ENCODE results near the gene C1QTNF2.
"Not testable (repeated sequence)": the region's sequence is repeated elsewhere in the genome, so short reads cannot be mapped to it uniquely, and the experiment has no call there.

C1QTNF2 gene

DNA sequence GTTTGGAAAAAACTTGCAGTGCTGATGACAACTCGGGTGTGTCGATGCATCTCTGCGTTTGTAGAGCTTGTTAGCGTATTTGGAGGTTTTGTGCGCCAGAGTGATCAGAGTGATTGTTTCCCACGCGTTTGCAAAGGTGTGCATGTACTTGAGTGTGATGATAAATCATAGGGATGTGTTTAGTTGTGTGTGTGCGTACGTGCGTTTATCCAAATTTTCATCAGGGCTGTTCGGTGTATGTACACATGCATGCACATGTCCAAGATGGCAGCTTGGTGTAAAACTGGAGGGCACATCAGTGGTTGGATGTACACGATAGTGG, 248 bp upstream of the C1QTNF2 start:
- DNase-seq, result no peak

GRCh38 chr5:160367885-160368284, 2.5 kb downstream of the C1QTNF2 start:
- DNase-seq, result no peak

GRCh38 chr5:160367261-160367660, 3.2 kb downstream of the C1QTNF2 start:
- no peak for DNase-seq

DNA sequence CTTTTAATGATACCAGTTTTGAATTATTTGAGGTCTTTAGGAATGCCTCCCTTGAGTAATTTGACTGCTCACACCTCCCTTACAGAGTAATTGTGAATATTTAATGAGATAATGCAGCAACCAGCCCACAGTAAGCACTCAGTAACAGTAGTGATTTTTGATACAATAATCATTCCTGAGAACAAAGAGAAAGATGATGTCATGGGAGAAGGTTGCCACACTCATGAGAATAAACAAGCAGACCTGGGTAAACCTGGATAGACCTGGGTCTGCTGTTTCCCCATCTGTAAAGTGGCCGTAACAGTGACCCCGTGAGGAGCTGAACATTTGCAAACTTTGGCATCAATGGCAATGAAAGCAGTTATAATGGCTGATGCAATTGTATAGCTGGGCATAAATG, 4.2 kb downstream of the C1QTNF2 start:
- peak; percentile 8 for DNase-seq

GRCh38 chr5:160363660-160364395, 6.6 kb downstream of the C1QTNF2 start:
- no peak for DNase-seq

DNA sequence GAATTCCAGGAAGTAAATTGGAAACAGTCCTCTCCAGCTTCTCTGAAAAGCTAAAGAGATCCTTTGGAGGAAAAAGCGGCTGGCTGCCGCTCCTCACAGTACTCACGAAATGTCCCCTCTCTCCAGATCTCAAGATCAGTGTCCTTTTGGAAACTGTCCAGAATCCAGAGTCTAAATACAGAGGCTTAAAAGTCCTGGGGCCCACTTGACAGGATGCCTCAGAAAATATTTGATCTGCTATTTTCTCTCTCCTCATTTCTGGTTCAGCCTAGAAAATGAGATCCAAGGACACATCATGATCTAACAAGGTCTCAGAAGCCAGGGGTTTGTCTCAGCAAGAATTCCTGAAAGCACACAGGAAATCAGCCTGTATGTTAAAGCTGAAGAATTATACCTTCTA, 7.2 kb downstream of the C1QTNF2 start:
- no peak for DNase-seq

GRCh38 chr5:160361624-160362228, 8.7 kb downstream of the C1QTNF2 start:
- no peak for DNase-seq

DNA sequence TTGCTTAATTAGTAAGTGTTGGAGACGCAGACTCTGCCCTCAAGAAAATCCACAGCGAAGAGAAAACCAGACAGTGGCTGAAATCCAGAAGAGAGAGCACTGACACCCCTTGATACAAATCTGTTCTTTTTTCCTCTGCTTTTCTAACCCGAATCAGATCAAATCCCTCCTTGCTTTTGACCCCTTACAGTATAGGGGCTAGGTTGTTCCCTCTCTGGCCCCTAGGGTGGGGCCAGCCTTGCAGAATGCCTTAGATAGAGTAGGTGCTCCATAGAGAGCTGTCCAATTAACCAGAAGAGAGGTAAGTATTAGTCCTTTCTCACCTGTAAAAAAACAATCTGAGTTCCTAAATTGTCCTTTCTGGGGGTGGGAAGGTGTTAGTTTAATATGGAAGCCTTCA, 10.1 kb downstream of the C1QTNF2 start:
- DNase-seq, result no peak

DNA sequence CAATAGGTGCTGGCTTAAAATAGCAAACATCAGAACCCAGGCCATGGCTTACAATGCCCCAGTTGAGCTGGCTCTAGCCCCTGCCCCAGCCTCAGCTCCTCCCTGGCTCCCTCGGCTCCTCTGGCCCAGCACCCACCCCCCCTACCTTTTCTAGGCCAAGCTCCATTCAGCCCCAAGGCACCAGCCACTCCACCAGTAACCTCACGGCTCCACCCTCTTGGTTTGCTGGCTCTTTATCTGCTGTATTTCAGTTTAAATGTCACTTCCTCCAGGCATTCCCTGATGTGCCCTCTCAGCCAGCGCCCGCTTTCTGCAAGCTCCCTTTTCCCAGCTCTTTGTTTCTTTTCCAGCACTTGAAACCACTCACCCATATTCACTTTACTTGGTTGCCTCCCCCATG, 10.6 kb downstream of the C1QTNF2 start:
- no peak for DNase-seq

GRCh38 chr5:160359242-160359641, 11.2 kb downstream of the C1QTNF2 start:
- no peak for DNase-seq

DNA sequence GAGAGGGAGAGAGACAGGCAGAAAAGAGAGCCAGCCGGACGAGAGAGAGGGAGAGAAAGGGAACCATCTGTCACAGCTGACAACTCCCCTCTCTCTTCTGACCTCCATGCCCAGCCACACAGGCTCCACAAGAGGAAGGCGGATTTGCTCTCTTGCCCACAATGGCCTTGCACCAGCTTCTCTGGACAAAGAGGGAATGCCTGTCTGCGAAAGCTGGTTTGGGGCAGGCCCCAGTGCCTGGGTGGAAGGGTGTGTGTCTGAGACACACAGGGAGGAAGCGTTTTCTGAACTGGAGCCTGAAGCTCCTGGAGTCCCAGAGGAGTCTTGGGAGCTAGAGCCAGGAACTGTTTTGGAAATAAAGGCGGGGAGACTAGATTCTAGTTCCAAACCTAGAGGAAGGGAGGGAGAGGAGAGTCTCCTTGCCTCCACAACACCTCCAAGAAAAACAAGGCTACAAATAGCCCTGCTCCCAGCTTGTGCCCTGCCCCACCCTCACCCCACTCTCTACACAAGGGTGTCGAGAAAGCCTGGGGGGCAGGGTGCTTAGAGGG, 12.5 kb downstream of the C1QTNF2 start:
- no peak for DNase-seq

DNA sequence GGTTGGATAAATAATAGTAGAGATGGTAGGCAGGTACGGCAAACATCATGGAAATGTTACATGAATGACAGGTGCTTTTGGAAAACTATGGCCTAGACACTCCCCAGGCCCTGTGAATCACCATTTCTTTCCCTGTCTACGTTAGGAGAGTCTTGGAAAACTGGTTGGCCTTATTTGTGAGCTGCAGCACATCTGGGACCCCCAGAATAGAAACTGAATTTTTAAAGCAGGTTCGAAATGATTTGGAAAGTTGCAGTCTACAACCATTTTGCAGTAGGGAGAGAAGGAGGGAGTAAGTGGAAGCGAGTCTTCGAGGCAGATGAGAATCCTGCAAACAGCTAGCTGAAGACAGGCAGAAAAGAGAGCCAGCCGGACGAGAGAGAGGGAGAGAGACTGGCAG, 13.0 kb downstream of the C1QTNF2 start:
- DNase-seq, result no peak

GRCh38 chr5:160356550-160357347, 13.7 kb downstream of the C1QTNF2 start:
- no peak for DNase-seq

DNA sequence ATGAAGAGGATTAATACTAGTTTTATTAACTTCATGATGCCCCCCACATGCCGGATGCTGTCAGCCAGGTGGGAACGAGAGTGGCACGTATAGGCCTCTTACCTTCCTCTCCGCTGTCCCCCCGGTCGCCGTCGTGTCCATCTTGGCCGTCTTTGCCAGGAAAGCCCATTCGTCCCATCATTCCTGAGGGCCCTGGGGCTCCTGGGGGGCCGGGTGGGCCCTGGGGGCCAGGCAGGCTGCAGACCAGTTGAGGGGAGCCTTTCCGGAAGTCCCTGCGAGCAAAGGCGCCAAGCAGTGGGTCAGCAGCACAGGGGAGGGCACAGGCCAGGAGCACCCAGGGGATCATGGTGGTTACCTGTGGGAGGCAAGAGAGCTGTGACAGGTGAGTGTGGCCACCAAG, 15.8 kb downstream of the C1QTNF2 start:
- DNase-seq, result no peak

DNA sequence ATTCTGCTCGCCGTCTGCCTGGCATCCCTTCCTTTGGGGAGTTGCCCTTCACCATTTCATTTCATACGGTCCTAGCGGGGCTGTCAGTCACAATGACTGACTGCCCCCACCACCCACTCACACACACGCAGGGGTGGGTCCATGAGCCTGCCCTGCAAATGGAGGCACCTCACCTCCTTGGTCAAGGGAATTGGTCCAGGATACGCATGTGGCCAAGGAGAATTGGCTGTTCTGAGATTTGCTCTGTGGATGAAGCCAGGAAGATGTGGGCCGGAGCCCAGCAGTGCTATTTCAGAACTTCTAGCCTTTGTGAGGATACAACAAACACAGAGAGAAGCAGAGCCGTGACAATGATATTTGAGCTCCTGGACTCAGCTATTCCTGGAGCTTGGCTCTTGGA, 17.0 kb downstream of the C1QTNF2 start:
- no peak for DNase-seq

DNA sequence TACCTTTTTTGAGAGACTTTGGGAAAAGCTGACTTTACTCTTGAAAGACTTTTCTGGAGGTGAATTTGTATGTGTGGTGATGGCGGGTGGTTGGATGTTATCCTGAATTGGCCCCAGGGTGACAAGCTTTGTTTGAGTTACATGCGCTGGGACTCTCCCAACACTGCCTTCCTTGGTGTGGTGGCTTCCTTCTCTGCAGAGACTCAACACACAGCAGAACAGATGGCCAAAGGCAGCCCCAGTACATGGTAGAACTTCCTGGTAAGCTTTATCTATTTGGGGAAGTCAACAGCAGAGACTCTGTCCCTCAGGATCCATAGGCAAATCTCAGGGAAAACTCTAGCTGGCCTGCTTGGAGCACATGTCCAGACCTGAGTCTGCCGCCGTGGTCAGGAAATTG, 18.1 kb downstream of the C1QTNF2 start:
- DNase-seq, result no peak

GRCh38 chr5:160349935-160350303, 20.5 kb downstream of the C1QTNF2 start:
- no peak for DNase-seq

DNA sequence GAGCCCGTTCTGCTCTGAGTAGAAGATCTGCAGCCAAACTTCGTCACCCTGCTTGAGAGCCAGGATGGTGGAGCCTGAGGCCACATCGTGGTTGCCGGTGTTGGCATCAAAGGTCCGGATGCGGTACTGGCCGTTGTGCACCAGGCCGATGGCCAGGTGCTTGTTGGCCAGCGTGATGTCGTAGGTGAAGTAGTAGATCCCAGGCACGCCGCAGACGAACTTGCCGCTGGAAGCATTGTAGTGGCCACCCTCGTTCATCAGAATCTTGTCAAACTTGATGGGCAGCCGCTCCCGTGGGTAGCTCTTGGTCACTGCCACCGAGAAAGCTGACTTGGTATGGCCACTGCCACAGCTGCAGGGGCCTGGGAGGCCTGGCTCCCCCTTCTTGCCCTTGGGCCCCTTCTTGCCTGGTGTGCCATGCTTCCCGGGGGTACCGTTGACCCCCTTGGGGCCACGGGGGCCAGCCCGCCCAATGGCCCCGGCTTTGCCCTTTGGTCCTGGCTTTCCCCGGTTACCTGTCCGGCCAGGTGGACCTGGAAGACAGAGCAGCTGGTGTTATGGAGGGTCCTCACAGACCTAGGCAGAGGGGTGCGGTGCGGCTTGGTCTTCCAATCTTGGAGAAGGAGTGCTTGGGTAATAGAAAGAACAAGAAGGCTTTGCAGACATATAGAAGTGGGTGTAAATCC, 21.0 kb downstream of the C1QTNF2 start:
- DNase-seq, result no peak

- DNase-seq, result no peak
Measured at GRCh38 chr5:160348080-160348479, 22.3 kb downstream of the C1QTNF2 start.

GRCh38 chr5:160347448-160347847, 23.0 kb downstream of the C1QTNF2 start:
- DNase-seq, result no peak

GRCh38 chr5:160342413-160342941, 27.9 kb downstream of the C1QTNF2 start:
- DNase-seq, result no peak

DNA sequence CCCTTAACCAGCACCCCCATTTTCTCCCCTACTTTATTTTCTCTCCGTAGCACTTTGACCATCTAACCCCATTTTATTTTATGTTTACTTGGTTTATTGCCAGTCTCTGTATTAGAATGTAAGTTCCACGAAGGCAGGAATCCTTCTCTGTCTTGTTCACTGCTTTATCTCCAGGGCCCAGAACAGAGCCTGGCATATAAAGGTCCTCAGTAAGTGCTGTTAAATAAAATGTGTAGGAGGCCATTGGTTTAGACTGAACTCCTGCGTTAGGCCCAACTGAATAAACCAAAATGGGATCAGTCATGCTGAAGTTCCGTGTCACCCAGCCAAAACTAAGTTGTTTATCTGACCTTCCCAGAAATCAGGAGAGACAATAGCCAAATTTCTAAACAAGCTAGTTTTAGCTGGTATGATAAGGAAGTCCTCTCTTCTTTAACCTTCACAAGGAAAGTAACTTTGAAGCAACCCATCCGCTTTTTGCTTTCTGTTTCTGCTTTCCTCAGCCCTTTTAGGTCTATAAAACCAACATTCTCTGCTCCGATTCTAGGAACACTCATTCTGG, 29.0 kb downstream of the C1QTNF2 start:
- DNase-seq, result no peak

- DNase-seq, result not testable (repeated sequence)
Measured at GRCh38 chr5:160340513-160340912, 29.9 kb downstream of the C1QTNF2 start.
